NCI-H748 treated with DMSO at 0.1 percent for 48 hours (cell line): ENCODE measurements around the gene TOR1B.
A peak's percentile ranks its signal among the peaks of the same experiment; 100 is the strongest.

ENCODE experiments used
- DNase-seq: peaks from one replicate; lab custom pipeline; 2025; lab: John Stamatoyannopoulos, UW

Gene TOR1B

DNA sequence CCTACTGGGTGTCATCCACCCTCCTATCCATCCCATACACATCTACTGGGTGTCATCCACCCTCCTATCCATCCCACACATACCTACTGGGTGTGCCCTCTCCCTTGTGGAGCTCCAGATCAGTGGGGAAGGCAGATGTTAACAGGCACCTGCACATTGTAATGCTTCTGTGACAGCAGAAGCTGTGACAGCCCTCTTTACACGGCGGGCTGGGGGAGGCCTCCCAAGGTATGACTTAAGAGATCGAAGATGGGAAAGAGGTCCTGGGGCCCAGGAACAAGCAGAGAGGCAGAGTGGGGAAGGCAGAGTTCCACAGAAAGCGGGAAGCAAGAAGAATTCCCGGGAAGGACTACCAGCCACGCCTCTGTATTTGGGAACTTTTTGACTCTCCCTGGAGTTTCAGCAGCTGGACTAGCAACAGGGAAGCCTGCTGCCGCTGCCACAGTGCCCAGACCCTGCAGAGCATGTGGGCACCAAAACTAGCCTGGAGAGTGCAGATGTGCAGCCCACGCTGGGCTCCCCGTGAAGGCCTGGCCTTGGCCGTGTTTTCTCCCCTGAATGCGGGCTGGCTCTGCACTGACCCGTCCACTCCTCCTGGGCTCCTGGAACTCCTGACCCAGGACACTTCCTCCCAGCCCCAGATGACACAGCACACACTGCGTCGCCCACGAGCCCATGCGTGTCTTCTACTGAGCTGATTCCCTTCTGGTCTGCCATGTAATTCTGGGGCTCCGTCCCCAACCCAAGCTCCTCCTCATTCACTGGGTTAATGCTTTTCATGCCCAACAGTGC is 11.6 kb downstream of the TOR1B start:
- no peak for DNase-seq

DNA sequence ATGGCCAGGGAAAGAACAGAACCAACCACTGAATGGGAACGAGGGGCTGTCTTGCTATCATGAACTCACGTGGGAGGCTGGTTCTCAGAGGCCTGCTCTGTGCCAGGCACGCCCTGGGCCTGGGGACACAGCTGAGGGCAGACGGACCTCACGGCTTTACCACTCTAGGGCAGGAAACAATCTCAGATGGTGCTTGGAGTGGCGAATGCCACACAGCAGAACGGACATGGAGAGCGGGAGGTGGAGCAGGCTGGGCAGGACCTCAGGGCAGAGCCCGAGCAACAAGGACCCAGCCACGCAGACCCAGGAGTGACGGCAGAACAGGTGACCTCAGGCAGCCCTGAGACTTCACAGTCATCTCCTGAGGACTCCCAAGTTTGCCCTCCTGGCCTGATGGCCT is 12.3 kb downstream of the TOR1B start:
- no peak for DNase-seq

DNA sequence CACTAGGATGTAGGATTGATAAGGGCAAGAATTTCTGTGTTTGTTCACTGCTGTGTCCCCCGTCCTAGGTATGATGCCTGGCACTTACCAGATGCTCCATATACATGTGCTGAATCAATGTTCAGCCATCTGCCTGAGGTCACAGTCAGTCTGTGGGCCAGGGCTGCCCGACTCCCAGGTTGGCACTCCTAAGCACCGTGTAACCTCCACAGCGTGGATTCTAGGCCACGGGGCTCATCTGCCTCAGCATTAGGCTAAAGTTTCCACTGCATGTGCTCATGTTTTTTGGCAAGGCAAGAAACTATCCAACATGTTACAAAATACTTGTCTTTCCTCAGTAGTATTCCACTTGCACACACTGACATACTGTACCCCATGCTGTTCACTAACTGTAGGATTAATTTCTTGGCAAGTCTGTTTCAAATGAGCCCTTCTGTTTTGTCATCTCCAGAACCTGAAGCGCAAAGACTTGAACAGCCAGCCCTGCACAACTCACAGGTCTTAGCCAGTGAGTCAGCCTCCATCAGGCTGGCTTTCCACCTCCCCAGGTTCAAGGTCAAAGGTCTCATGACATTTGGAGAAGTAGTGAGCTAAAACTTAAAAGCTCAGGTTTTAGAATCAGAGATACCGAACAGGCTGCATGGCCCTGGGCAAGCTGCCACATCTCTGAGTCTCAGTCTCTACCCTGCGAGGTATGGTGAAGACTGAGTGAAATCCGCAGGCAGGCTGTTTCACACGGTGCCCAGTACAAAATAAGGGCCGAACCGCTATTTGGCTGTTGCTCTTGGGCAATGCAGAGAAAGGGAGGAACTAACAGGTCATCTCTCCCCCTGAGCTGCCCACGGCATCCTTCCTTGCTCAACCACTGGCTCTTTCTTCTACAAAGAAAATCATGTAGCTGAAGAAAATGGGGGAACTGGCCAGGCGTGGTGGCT is 13.8 kb downstream of the TOR1B start:
- no peak for DNase-seq

DNA sequence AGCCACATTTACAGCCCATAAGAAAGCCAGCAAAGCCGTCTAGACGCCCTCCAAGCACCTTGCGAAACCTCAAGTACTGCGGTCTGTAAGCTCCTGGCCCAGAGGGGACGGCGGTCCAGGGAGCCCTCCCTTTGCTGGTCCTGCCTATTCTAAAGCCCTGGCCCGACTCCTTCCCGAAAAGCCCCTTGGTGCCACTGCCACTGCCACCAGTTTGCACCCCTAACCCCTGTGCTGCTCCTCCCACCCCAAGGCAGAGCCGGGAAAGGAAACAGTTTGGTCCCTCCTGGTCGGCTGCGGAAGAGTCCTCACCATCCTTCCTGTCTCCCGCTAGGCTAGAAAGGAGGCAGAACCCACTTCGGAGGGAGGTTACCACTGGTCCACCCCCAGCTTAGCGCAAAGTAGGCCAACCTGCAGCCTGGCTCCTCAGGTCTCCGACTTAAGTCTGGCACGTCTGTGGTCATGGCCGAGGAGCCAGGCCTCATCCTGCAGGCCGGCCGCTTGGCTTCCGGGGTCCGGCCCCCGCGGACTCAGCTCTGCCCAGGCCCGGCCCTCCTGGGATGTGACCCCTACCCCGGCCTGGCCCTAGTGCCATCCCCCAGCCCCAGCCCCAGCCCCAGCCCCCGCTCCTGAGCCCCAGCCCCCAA is 20.0 kb downstream of the TOR1B start:
- DNase-seq, result no peak

DNA sequence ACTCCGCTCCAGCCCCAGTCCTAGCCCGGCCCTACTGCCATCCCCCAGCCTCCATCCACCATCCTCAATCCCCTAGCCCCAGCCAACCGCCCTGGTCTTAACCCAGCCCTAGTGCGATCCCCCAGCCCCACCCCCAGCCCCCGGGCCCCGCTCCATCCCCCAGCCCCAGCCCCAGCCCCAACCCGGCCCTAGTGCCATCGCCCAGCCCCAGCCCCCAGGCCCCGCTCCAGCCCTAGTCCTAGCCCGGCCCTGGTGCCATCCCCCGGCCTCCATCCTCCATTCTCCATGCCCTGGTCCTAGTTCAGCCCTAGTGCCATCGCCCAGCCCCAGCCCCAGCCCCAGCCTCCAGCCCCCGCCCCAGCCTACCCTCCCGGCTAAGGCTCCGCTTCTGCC is 20.6 kb downstream of the TOR1B start:
- no peak for DNase-seq

DNA sequence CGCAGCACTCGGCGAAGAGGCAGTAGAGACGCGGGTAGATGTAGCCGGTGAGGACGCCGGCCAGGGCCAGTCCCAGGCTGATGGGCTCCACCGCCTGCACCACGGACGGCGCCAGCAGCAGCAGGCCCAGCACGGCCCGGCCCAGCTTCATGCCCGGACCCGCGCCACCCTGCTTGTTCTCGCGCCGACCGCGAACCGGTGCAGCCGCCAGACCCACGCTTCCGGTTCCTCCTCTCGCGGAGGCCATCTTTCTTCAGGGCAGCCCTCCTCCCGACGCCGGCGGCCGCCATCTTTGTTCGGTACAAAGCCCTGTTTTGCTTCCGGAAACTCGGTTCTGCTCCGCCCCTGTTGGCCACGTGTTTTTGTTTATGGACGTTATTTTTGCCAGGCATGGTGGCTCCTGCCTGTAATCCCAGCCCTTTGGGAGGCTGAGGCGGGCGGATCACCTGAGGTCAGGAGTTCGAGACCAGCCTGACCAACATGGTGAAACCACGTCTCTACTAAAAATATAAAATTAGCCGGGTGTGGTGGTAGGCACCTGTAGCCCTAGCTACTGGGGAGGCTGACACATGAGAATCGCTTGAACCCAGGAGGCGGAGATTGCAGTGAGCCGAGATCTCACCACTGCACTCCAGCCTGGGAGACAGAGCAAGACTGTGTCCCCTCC is 21.1 kb downstream of the TOR1B start, which contains the start of gene TOR1A:
TSS of gene TOR1A (minus strand) at position 202 of the 667 bp plus-strand sequence. CDS start at position 151, 51 bp downstream.
- peak; percentile 89 for DNase-seq

DNA sequence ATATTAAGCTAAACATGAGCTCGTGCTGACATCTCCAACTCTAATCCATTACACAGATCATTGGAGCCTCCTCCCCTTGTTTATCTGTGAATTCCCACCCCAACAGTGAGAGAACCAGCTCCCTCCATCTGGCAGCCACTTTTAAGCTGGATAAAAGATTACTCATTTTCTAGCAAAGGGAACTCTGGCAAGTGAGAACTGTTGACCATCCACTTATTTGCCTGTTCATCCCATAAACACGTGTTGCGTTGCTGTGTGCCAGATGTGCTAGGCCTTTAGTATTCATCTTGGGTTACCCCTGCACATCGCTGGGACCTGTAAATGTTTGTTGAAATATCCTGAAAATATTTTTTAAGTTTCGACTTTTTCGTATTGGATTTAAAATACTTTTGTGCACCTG is 23.4 kb downstream of the TOR1B start:
- DNase-seq, result no peak

DNA sequence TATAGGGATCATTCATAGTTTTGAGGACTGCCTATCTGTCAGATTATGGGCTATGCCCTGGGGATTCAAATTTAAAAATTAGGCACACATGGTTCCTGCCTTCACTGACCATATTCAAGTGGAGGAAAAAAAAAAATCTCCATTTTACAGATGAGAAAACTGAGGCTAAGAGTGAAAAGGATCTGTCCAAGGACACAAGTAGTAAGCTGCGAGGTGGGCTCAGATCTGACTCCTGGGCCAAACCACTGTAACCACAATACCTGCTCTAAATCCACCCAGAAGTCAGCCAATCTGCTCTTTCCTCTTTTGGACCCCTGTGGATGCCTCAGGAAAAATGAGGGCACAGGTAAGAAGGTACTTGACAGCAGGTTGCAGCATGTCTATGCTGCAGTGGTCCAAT is 23.8 kb downstream of the TOR1B start:
- DNase-seq, result no peak

DNA sequence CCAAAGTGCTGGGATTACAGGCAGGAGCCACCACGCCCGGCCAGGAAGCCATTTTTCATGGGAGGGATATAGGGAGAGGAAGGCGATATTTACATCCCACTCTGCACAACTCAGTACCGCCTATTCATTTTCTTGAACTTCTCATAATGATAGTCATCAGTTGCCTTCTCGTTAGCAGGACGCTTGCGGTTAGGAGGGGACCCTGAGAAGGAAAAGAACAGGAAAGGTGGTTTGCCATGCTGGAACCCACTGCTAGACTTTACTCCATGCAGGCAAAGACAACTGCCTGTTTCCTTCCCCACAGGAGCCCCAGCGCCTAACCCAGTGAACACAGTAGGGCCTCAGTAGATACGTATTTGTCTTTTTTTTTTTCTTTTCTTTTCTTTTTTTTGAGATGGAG is 25.1 kb downstream of the TOR1B start:
- DNase-seq, result no peak

DNA sequence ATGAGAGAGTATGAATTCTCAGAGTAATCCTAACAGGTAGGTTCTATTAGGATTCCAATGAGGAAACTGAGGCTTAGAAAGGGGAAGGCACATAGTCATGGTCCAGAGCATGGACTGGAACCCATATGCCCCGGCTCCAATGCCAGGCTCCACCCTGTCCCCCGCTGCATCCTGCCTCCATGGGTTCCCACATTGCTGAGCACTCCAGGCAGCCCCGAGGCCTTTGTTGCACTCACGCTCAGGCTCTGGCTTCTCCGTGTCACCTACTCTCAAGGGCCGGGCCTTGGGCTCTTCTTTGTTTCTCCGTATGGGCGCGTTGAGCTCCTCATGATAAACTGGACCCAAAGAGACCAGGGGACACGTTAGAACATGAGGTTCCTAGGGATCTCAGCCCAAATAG is 26.0 kb downstream of the TOR1B start:
- DNase-seq, result no peak

DNA sequence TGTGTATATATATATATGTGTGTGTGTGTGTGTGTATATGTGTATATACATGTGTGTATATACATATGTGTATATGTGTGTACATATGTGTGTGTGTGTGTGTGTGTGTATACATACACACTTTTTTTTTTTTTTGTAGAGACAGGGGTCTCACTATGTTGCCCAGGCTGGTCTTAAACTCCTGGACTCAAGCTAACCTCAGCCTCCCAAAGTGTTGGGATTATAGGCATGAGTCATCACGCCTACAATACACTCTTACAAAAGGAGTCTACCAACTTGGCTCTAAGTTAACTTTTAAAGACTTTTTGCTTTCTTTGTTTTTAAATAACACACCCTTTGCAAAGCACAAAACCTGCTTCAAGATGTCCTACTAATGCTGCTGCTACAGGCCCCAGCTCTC is 30.0 kb downstream of the TOR1B start:
- no peak for DNase-seq

DNA sequence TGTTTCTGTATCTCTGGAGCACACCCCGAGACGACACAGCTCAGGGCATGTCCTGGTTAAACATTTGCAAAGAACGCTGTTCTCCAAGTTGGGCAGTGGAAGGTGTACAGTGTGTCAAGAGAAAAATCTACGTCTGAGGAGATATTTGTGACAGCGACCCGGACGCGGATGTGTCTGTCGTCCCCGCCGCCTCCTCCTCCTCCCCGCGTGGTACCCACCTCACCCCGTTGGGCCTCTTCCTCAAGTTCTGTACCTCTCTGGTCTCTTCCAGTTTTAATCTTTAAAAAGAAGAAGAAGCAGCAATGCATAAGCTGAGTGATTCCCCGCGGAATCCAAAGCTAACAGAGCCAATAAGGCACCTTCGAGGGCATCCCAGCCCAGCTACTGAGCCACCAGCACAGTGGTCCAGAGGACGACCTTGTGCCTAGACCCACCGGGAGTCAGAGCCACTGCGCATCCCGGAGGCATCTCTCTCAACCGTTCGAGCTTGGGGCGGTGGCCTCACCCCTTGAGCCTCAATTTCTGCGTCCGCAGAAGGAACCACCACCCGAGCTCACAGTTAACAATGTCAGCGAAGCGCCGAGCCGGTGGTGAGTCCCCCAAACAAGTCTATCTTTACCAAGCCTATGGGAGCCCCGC is 31.6 kb downstream of the TOR1B start:
- no peak for DNase-seq

DNA sequence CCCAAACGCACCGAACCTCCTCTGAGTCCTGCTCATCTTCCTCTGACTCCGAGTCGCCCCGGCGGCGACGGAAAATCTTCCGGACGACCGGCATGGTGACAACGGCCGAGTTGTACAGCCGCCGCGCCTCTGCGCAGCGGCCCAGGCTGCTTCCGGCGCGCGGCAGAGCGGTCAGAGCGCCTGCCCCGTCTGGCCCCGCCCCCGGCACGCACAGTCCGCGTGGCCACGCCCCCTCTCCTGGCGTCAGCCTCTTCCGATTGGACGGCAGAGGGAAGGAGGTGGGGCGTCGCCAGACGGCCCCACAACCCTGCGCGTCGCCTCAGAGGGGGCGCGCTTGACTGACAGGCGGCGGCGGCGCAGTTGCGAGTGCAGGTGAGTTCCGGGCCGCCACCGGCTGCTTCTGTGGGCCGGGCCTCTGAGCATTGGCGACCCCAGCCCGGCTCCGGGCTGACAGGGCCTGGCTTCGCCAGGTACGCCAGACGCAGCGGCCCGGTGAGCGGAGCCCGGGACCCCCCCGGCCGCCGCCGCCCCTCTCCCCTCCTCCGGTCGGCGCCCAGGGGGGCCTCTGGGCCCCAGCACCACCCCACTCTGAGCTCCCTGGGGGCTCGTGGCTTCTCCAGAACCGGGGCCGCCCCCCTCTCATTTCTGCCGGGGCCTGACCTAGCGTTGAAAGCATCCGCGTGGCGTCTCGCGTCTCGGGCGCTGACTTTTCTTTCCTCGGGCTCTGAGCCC is 32.3 kb downstream of the TOR1B start, which contains the start of the genes C9orf78 and USP20:
TSS of gene C9orf78 (minus strand) at position 148 of the 732 bp plus-strand sequence. CDS start at position 94, 54 bp downstream.
TSS of gene USP20 (plus strand) at position 331 of the 732 bp plus-strand sequence. CDS start 17,098 bp downstream, outside the sequence.
- DNase-seq, result peak; percentile 95

DNA sequence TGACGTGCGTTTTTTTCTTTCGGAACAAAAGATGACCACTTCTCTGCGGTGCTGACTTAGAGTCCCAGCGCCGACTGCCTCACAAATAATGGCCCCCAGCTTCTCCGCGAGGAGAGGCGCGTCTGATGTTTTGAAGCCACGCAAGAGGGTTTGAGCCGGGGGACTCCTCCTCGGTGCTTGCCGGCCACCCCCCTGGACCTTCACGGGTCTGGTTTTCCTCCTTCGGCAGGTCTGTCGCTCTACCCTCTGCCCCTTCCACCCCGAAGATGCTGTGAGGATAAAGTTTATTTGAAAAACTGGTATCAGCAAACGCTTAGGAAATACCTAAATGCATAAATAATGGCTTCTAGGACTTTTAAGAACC is 32.9 kb downstream of the TOR1B start:
- no peak for DNase-seq

DNA sequence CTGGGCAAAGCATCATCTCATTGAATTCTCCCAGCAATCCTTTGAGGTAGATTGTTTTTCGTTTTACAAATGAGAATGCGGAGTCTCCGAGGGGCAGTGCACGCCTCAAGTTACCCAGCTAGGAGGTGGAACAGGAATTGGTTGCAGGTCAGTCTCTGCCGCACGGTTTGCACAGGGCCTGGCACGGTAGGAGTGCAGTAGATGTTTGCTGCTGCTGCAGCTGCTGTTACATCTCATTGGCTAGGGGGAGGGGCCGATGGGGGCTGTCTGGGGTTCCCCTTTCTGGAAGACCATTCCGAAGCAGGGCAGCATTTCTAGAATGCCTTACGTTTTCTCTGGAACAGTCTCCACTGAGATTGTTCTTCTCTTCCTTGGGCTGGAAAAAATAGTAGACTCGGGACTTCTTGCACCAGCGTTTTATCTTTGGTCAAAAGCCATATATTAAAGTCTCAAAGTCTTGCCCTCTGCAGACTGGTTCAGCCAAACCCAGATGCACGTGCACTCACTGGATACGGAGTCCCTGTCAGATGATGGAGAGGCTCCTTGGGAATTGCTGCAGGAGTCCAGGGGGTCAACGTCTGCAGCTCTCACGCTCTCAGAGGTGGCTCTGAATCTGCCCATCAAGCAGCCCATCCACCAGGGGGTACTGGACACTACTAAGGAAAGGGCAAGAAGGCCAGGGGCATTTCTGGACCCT is 33.5 kb downstream of the TOR1B start:
- DNase-seq, result no peak

DNA sequence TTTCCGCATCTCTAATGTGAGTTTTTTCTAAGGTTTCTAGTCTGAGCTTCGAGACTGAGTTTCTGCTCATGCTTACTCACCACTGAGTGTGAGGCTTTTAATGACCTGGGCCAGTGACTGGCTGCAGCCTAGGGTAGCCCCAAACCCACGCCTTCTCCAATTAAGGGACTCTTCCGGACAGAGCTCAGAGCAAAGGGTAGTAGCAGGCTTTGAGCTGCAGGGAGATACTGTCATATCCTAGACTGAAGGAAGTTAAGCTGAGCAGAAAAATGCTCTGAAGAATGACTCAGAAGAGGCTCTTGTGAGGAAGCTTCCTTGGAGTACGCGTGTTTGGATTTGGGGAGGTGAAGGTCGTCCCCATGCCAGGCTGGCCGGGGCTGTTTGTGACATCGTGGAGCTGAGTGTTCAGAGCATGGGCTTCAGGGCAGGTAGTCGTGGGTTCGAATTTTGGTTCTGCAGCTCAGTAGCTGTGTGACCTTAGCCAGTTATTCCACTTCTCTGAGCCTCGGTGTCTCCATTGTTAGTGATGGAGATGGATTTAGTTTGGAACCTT is 35.8 kb downstream of the TOR1B start:
- no peak for DNase-seq

DNA sequence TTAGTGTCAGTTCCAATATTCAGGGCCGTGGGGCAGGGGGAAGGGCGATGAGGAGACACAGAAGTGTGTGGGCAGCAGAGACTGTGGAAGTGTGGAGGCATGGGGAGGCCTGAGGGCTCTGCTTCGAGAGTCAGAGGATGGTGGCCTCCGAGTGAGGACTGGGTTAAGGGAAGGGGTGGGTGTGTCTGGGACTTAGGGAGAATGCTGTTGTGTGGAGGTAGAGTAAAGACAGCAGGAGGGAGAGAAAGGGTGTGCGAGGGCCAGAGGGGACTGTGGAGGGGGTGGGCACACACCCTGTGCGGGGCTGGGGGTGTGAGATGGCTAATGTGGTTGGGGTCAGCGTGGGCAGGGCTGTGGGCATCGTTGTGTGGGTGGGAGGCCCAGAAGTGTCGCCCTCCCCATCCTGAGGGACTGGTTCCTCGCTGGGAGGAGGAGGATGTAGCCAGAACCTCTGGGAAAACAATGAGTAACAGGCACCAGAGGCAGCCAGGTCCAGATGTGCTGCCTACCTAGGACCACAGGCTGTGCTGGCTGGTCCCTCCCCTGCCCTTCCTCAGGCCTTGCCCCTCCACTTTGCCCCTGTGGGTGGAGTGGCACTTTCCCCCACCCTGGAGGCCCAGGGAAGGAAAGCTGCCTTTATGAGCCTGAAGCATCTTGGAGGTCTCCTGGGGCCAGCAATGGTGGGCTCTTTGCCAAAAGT is 36.5 kb downstream of the TOR1B start:
- no peak for DNase-seq

DNA sequence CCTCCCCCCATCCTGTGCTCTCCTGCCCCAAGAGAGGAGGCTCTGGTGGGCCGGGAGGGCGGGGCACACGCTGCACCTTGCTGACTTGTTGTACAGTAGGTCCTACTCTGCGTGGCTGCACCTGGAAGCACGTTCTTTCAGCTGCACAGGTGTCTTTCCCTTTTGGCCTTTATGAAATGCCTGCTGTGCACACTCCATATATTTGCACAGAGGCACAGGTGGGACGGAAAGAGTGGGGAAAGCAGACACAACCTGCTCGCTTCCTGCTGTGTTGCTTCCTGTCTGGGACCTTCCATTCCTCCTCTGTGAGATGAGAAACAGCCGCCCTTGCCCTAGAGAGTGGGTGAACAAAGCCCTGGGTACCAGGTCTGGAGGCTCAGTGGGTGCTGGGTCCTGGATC is 37.0 kb downstream of the TOR1B start:
- DNase-seq, result peak; percentile 80

DNA sequence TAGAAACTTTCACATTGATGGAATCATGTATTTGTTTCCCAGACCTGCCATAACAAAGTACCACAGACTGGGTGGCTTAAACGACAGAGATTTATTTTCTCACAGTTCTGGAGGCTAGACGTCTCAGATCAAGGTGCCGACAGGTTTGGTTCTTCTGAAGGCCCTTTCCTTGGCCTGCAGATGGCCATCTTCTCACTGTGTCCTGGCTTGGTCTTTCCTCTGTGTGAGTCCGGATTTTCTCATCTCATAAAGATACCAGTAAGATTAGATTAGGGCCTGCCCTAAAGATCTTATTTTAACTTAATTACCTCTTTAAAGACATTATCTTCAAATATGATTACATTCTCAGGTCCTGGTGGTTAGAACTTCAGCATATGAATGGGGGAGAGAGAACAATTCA is 38.1 kb downstream of the TOR1B start:
- no peak for DNase-seq
